ENCODE measurements around the gene BIN2.
"Not testable (repeated sequence)": the region's sequence is repeated elsewhere in the genome, so short reads cannot be mapped to it uniquely, and the experiment has no call there.

Gene BIN2

GRCh38 chr12:51262758-51263177, 61.2 kb downstream of the BIN2 start:
- peak overlapping the region; percentile 33 for H3K27ac Mint-ChIP-seq (ENCODE audit: low read depth)
- ATAC-seq (replicated peaks; ENCODE audit: extremely low read depth, poor library complexity, severe bottlenecking) (no peak), DNase-seq (ENCODE audit: low spot score in 2 of 2) (no peak)
- H3K27me3 Mint-ChIP-seq = no peaks in the 10 kb centered on the region
- peaks cover 5% of the 10 kb centered on the region for H3K9me3 Mint-ChIP-seq
- no peak overlapping the region for H3K4me3 Mint-ChIP-seq
- peaks cover 23% of the 10 kb centered on the region for H3K4me1 Mint-ChIP-seq
- H3K36me3 Mint-ChIP-seq (ENCODE audit: insufficient read depth) = peaks cover 2% of the 10 kb centered on the region

GRCh38 chr12:51259600-51259999, 64.4 kb downstream of the BIN2 start:
- H3K27ac Mint-ChIP-seq (ENCODE audit: low read depth); H3K9me3 Mint-ChIP-seq; ATAC-seq (replicated peaks; ENCODE audit: extremely low read depth, poor library complexity, severe bottlenecking); H3K4me3 Mint-ChIP-seq; DNase-seq (ENCODE audit: low spot score in 2 of 2); H3K36me3 Mint-ChIP-seq (ENCODE audit: insufficient read depth); H3K27me3 Mint-ChIP-seq: not testable (repeated sequence)
- H3K4me1 Mint-ChIP-seq = peaks cover 15% of the 10 kb centered on the region

- no peak for DNase-seq (ENCODE audit: low spot score in 2 of 2)
Measured at GRCh38 chr12:51254536-51254935, 69.4 kb downstream of the BIN2 start.

GRCh38 chr12:51253276-51253675, 70.7 kb downstream of the BIN2 start:
- Mint-ChIP-seq H3K27ac (ENCODE audit: low read depth) (peak overlapping the region; percentile 71), H3K9me3 (no peaks in the 10 kb centered on the region), H3K4me1 (peaks cover 22% of the 10 kb centered on the region), H3K4me3 (no peak overlapping the region), H3K27me3 (no peaks in the 10 kb centered on the region), H3K36me3 (ENCODE audit: insufficient read depth) (peaks cover 1% of the 10 kb centered on the region)
- no peak for DNase-seq (ENCODE audit: low spot score in 2 of 2)
- no peak for ATAC-seq (replicated peaks; ENCODE audit: extremely low read depth, poor library complexity, severe bottlenecking)

More at GRCh38 chr12:51254536-51254935, 69.4 kb downstream of the BIN2 start:
- Mint-ChIP-seq H3K9me3 (no peaks in the 10 kb centered on the region), H3K4me1 (peaks cover 18% of the 10 kb centered on the region), H3K27me3 (no peaks in the 10 kb centered on the region), H3K36me3 (ENCODE audit: insufficient read depth) (no peaks in the 10 kb centered on the region), H3K27ac (ENCODE audit: low read depth) (peak overlapping the region; percentile 6), H3K4me3 (no peak overlapping the region)
- no peak for ATAC-seq (replicated peaks; ENCODE audit: extremely low read depth, poor library complexity, severe bottlenecking)

- H3K27me3 Mint-ChIP-seq = no peaks in the 10 kb centered on the region
- ATAC-seq (replicated peaks; ENCODE audit: extremely low read depth, poor library complexity, severe bottlenecking) = no peak
- no peaks in the 10 kb centered on the region for H3K9me3 Mint-ChIP-seq
- H3K4me1 Mint-ChIP-seq = peaks cover 48% of the 10 kb centered on the region
- H3K36me3 Mint-ChIP-seq (ENCODE audit: insufficient read depth) = peaks cover 25% of the 10 kb centered on the region
- H3K4me3 Mint-ChIP-seq = no peak overlapping the region
- H3K27ac Mint-ChIP-seq (ENCODE audit: low read depth) = peak overlapping the region; percentile 94
- DNase-seq (ENCODE audit: low spot score in 2 of 2) = no peak
Measured at GRCh38 chr12:51247523-51248206, 76.3 kb downstream of the BIN2 start.

- no peak overlapping the region for H3K4me3 Mint-ChIP-seq
- peak overlapping the region; percentile 94 for H3K27ac Mint-ChIP-seq (ENCODE audit: low read depth)
- H3K27me3 Mint-ChIP-seq = no peaks in the 10 kb centered on the region
- peaks cover 53% of the 10 kb centered on the region for H3K4me1 Mint-ChIP-seq
- DNase-seq (ENCODE audit: low spot score in 2 of 2) (peak in 1 of 2 donors; percentile 25), ATAC-seq (replicated peaks; ENCODE audit: extremely low read depth, poor library complexity, severe bottlenecking) (peak; percentile 68)
- H3K36me3 Mint-ChIP-seq (ENCODE audit: insufficient read depth) = peaks cover 36% of the 10 kb centered on the region
- no peaks in the 10 kb centered on the region for H3K9me3 Mint-ChIP-seq
Measured at GRCh38 chr12:51246254-51246853, 77.6 kb downstream of the BIN2 start.

- Mint-ChIP-seq H3K27ac (ENCODE audit: low read depth) (peak overlapping the region; percentile 94), H3K36me3 (ENCODE audit: insufficient read depth) (peaks cover 43% of the 10 kb centered on the region), H3K4me1 (peaks cover 59% of the 10 kb centered on the region), H3K9me3 (no peaks in the 10 kb centered on the region), H3K27me3 (no peaks in the 10 kb centered on the region), H3K4me3 (no peak overlapping the region)
- no peak for DNase-seq (ENCODE audit: low spot score in 2 of 2)
- no peak for ATAC-seq (replicated peaks; ENCODE audit: extremely low read depth, poor library complexity, severe bottlenecking)
Measured at GRCh38 chr12:51245476-51246253, 78.3 kb downstream of the BIN2 start.

GRCh38 chr12:51244269-51244668, 79.7 kb downstream of the BIN2 start:
- no peaks in the 10 kb centered on the region for H3K9me3 Mint-ChIP-seq
- no peak for ATAC-seq (replicated peaks; ENCODE audit: extremely low read depth, poor library complexity, severe bottlenecking)
- H3K4me3 Mint-ChIP-seq = no peak overlapping the region
- H3K4me1 Mint-ChIP-seq = peaks cover 71% of the 10 kb centered on the region
- H3K27me3 Mint-ChIP-seq = no peaks in the 10 kb centered on the region
- peak overlapping the region; percentile 94 for H3K27ac Mint-ChIP-seq (ENCODE audit: low read depth)
- no peak for DNase-seq (ENCODE audit: low spot score in 2 of 2)
- peaks cover 54% of the 10 kb centered on the region for H3K36me3 Mint-ChIP-seq (ENCODE audit: insufficient read depth)

GRCh38 chr12:51242876-51243275, 81.1 kb downstream of the BIN2 start:
- no peak for DNase-seq (ENCODE audit: low spot score in 2 of 2)
- Mint-ChIP-seq H3K4me1 (peaks cover 72% of the 10 kb centered on the region), H3K27me3 (no peaks in the 10 kb centered on the region), H3K9me3 (no peaks in the 10 kb centered on the region), H3K4me3 (no peak overlapping the region), H3K27ac (ENCODE audit: low read depth) (peak overlapping the region; percentile 75), H3K36me3 (ENCODE audit: insufficient read depth) (peaks cover 64% of the 10 kb centered on the region)
- ATAC-seq (replicated peaks; ENCODE audit: extremely low read depth, poor library complexity, severe bottlenecking) = no peak

GRCh38 chr12:51242120-51242519, 81.9 kb downstream of the BIN2 start:
- Mint-ChIP-seq H3K27ac (ENCODE audit: low read depth) (peak overlapping the region; percentile 75), H3K27me3 (no peaks in the 10 kb centered on the region), H3K4me3 (no peak overlapping the region), H3K4me1 (peaks cover 67% of the 10 kb centered on the region), H3K36me3 (ENCODE audit: insufficient read depth) (peaks cover 64% of the 10 kb centered on the region), H3K9me3 (no peaks in the 10 kb centered on the region)
- ATAC-seq (replicated peaks; ENCODE audit: extremely low read depth, poor library complexity, severe bottlenecking) (no peak), DNase-seq (ENCODE audit: low spot score in 2 of 2) (no peak)

GRCh38 chr12:51240971-51241370, 83.0 kb downstream of the BIN2 start:
- ATAC-seq (replicated peaks; ENCODE audit: extremely low read depth, poor library complexity, severe bottlenecking) (no peak), DNase-seq (ENCODE audit: low spot score in 2 of 2) (no peak)
- Mint-ChIP-seq H3K27me3 (no peaks in the 10 kb centered on the region), H3K4me1 (peaks cover 55% of the 10 kb centered on the region), H3K9me3 (no peaks in the 10 kb centered on the region), H3K36me3 (ENCODE audit: insufficient read depth) (peaks cover 64% of the 10 kb centered on the region), H3K4me3 (peak overlapping the region; percentile 94), H3K27ac (ENCODE audit: low read depth) (peak overlapping the region; percentile 99)

GRCh38 chr12:51238510-51239334, 85.3 kb downstream of the BIN2 start, which contains the start of gene DAZAP2:
TSS of gene DAZAP2 (plus strand) at chr12:51238826. CDS start at chr12:51238908, 82 bp downstream.
- peaks cover 49% of the 10 kb centered on the region for H3K36me3 Mint-ChIP-seq (ENCODE audit: insufficient read depth)
- peaks cover 44% of the 10 kb centered on the region for H3K4me1 Mint-ChIP-seq
- DNase-seq (ENCODE audit: low spot score in 2 of 2) (peak; percentile 91), ATAC-seq (replicated peaks; ENCODE audit: extremely low read depth, poor library complexity, severe bottlenecking) (peak; percentile 93)
- H3K27me3 Mint-ChIP-seq = no peaks in the 10 kb centered on the region
- peak within 1 kb of the TSS; percentile 99 for H3K27ac Mint-ChIP-seq (ENCODE audit: low read depth)
- no peaks in the 10 kb centered on the region for H3K9me3 Mint-ChIP-seq
- H3K4me3 Mint-ChIP-seq = peak within 1 kb of the TSS; percentile 94
